GM19238 (cell line): ENCODE measurements around the gene C14orf180.
"Not testable (repeated sequence)": the region's sequence is repeated elsewhere in the genome, so short reads cannot be mapped to it uniquely, and the experiment has no call there.

ENCODE experiments used
- DNase-seq: peaks from one replicate; pipeline ENCODE4 v3.0.0; 2011; ENCODE audit warnings: low spot score; ENCODE audit not compliant: insufficient read length

The C14orf180 gene

DNA sequence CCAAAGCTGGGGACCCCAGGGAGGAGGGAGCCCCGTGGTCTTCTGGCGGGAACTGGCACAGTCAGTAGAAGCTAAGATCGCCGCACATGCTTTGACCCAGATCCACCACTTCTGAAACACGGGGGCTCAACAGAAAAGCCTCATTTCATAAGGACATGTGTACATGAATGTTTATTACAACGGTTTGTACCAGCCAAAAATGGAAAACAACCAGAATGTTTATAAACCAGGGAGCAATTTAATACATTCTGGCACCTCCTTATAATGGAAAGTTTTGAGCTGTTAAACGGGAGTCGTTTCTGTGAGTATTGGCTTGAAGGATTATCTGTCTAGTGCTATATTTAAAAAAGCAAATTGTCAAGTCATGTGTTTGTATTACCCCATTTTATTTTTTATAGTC lies 32.3 kb downstream of the C14orf180 start:
- no peak for DNase-seq

DNA sequence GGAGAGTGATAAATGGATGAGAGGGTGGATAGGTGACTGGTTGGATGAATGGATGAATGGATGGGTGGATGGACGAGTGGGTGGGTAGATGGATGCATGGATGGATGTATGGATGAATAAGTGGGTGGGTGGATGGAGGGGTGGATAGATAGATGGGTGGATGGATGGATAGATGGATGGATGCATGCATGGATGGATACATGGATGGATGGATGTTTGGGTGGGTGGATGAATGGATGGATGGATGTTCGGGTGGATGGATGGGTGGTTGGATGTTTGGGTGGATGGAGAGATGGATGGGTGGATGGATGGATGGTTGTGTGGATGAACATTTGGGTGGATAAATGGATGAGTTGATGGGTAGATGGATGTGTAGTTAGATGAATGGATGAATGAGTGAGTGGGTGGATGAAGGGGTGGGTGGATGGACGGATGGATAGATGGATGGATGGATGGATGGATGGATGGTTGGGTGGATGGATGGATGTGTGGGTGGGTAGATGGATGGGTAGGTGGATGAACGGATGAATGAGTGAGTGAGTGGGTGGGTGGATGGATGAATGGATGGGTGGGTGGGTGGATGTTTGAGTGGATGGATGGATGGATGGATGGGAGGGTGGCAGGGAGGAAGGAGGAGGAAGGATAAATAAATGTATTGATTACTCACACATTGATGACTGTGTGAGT lies 34.7 kb downstream of the C14orf180 start:
- no peak for DNase-seq

DNA sequence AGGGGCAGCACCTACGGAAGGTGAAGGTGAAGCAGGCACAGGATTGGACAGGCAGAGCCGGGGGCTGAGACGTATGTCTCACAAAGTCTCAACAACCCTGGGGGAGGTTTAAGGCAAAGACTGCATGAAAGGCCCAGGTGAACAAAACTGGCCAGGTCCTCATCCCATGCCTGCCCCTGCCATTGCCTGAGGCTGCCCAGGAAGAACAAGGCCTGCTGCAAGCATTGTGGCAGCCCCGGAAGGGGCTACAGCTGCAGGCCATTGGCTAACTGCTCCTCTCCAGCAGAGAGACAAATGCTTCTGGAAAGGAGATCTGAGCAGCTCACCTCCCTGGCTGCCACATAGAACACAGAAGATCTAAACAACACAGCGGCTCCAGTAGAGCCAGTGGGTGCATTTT lies 45.4 kb downstream of the C14orf180 start:
- DNase-seq = no peak

DNA sequence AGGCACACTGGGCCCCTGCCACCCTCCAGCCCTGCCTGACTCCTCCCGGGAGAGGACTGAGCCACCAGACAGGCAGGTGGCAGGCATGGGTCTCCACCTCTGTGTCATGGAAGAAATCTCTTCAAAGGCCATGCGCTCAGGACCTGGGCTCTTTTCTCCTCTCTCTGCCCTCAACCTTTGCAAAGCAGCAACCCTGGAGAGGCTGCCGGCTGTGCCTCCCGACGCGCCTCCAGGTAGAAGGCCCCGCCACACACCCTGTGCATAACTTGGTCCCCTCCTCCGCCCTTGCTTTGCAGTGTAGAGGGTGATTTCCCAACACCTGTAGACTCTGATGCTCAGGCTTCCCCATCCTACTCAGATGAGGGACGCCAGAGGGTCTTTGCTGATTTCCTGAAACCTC lies 53.2 kb downstream of the C14orf180 start:
- DNase-seq = no peak

DNA sequence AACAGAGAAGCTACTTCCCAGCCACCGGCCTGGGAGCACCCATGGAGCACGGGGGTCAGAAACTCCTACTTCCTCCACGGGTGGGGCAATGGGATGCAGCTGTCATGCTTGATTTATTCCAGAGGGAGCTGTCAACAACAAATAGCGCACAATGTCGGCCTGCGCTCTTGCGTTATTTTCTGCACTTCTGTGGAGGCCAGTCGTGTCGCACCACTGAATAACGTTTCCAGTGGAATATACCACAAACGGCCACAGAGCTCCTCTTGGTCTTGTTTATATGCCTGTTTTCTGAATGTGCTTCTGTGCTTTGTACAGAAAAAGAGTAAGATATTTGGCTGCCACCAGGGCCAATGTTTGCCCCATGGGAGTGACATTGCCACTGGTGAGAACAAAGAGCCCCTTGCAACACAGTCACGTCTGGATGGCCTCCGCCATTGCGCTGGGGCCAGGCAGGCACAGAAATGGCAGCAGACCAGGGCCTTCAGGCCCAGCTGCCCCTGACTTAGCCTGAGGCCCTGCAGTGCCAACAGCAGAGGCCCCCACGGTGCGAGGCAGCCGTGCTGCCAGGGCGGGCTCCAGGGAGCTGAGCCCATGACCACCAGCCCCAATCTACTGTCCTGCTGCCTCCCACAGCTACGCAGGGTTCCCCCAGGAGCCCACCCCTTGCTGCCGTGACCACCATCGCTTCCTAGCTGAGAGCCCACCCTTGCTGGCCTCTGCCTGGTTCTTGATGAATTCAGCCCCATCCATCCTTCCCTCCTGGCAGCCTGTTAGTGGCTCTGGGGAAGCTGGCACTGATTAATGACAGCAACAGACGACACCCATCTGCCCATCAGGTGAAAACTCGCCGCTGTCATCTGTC lies 53.9 kb downstream of the C14orf180 start:
- DNase-seq = no peak

DNA sequence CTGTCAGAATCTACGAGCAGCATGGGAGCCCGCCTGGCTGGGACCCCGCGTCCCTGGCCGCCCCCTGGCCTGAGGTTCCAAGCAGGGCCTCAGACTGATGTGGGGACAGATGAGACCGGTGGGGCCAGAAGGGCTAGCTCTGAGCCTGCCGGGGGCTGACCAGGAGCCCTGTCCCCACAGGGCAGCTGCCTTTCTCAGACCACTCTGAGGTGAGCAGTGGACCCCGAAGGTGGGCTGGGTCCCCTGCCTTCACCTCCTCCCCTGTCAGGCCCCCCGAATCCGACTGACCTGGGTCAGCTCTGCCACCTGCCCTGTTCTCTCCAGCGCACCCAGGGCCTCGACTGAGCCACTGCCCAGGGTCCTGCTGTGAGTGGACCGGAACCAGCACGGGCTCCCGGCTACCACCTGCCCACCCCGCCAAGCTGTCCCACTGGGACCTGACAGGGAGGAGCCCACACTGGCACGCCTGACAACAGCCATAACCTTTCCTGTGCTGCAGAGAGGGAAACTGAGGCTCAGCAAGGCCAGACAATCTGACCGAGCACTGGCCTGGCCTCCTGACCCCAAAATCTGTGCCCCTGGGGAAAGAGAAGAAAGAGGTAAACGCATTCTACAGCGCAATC lies 54.7 kb downstream of the C14orf180 start:
- no peak for DNase-seq

DNA sequence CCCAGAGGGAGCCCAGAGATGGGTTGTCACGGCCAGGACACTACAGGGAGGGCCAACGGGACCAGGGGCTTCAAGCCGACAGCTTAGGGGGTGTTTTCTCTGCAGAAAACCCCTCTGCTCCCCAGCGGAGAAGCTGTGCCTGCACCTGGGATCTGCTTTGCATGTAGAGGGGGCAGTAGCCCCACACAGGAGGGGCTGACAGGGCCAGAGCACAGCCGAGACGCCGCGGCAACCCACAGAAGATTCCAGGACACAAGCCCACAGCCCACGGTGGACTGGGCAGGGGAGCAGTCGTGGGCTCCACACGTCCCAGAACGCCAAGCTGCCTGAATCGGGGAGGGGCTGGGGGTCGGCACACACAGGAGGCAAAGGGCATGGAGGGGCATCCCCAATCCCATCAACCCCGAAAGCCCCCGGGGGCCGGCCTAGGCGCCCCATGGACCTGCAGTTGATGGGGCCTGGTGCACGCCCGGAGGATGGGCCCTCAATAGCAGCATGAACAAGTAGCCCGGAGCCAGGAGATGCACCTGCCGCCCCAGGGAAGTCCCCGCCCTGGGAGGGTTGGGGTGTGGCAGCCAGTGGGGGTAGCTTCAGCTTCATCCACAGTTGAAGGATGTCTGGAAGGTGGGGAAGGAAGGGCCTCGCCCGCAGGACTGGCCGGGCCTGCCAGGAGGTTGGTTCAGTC lies 55.5 kb downstream of the C14orf180 start:
- DNase-seq = no peak

DNA sequence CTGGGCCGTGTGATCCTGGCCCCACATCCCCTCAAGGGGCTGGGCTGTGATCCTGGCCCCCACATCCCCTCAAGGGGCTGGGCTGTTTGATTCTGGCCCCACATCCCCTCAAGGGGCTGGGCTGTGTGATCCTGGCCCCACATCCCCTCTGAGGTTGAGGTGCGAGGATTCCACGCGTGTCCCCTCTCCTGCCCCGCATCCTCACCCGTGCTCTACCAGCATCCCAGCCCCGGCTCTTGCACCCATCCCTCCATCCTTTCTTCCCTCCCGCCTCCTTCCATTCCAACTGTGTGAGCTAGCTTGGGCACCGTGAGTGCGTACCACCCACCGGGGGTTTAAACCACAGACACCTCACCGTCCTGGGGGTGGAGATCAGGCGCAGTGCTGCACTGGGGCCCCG lies 56.2 kb downstream of the C14orf180 start:
- no peak for DNase-seq

DNA sequence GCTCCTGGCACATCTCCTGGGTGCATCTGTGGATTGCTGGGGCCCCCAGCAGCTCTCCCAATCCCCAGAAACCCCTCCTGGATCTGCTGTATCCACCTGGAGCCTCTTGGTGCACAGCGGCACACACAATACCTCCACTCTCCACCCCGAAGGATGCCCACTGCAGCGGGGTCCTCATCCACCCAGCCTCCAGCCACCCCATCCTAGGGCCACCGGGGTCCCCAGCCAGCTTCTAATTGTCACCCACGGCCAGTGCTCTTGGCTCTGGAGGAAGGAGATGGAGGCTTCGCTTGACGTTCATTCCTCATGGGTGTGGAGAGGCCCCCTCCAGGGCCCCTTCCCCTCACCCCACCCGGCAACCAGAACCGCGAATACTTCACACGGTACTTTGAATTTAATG lies 56.6 kb downstream of the C14orf180 start:
- DNase-seq = no peak

DNA sequence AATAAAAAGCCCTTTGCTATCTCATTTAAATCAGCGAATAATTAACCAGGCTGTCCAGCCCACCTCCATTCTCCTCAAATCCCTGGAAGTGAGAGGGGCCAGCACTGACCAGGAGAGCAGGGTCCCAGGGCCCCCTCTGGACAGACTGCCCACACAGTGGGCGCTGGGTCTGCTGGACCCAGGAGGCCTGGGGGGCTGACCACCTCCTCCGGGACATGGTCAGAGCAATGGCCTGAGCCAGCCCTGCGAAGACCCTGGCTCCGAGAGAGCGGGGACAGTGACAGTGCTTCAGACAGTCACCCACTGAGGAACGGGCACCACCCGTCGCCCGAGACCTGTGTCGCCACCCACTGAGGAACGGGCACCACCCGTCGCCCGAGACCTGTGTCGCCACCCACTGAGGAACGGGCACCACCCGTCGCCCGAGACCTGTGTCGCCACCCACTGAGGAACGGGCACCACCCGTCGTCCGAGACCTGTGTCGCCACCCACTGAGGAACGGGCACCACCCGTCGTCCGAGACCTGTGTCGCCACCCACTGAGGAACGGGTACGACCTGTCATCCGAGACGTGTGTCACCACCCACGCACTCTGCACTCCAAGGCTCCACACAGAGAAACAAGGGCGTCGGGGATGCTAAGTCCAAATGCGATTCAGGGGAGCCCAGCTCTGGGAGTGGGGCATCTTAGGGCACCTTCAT lies 57.4 kb downstream of the C14orf180 start:
- DNase-seq = not testable (repeated sequence)

DNA sequence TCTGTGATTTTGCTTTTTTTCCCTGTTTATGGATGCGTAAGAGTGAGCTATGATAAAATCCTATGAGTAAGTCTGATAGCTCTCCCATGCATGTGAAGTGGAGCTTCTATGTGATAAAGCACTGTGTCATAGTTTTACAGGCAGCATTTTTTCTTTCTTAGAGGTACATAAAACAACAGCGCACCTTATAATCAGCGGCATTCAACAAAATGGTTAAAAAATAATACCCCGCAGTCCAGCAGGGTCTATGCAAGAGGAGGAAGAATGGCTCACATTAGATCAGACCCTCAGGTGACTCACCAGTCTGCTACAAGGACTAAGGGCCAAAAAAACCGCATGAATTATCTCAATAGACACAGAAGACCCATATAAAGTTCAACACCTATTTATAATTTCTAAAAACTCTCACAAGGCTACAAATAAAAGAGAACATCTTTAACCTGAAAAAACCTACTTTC lies 58.0 kb downstream of the C14orf180 start:
- no peak for DNase-seq

DNA sequence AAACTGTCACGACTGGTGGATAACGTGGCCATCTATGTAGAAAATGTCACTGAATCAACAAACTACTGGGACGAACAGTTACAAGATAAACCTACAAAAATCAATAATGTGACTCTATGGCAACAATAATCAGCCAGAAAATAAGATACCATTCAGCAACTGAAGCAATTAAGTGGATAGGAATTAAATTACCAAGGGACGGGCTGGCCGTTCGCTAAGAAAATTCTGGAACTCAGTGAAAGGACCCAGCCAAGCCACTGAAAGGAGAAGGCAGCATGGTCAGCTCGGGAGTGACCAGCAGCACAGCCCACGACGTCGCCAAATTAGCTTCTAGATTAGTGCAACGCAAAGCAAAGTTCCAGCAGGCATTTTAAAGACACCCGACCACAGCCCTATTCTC lies 58.6 kb downstream of the C14orf180 start:
- no peak for DNase-seq

DNA sequence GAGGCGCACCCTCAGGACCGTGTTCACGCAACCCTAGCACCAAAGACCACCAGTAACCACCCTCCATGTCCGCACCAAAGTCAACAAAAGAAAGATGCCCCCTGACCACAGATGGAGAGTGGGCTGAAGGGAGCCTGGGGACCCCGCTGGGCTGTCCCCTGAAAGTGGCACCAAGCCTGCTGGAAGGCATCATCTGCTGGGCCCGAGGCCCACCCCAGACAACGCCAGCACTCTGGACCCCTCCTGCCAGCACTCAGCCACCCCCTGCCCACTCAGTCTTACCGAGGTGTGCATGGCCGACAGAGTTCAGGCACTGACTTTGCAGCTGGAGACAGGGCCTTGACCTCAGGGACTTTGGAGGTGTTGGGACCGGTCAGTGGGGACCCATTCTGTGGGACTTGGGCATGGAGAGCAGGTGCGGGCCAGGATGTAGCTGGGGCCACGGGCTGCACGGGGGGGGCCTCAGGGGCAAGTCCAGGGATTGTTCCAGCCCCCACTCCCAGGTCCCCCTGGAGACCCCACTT lies 59.4 kb downstream of the C14orf180 start:
- no peak for DNase-seq

DNA sequence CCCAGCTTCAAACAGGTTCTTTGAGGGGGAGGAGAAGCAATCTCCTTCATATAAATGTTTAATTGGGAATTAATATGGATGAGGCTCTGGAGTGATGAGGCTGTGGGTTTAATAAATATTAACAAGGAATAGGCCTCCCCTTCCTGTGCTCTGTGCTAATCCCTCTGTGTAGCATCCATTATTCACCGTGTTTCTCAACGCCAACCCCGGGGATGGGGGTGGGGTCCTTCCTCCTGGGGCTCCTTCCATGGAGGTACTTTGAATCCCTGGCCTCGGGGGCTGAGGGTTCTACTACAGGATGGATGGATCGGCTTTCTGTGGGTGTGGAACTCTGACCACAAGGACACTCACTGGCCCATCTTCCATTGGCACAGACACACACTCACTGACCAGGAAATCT lies 59.9 kb downstream of the C14orf180 start:
- DNase-seq = no peak
